Cortex of kidney (tissue), 1 donor: Measurements from ENCODE around the gene DYNC1LI1.
"Not testable (repeated sequence)": the region's sequence is repeated elsewhere in the genome, so short reads cannot be mapped to it uniquely, and the experiment has no call there.

Experiments used
- DNase-seq: peaks from one replicate; lab custom pipeline; 2025; lab: John Stamatoyannopoulos, UW

Gene DYNC1LI1

GRCh38 chr3:32531010-32531647 is 39.5 kb downstream of the DYNC1LI1 start:
- no peak for DNase-seq

- DNase-seq = no peak
These were observed 44.9 kb downstream of the DYNC1LI1 start for GRCh38 chr3:32525720-32526119.

- DNase-seq = no peak
These were observed 48.0 kb downstream of the DYNC1LI1 start for GRCh38 chr3:32522682-32523081.

GRCh38 chr3:32518921-32519320 is 51.7 kb downstream of the DYNC1LI1 start:
- DNase-seq = not testable (repeated sequence)

- not testable (repeated sequence) for DNase-seq
These were observed 53.9 kb downstream of the DYNC1LI1 start for GRCh38 chr3:32516751-32517150.

- no peak for DNase-seq
These were observed 59.7 kb downstream of the DYNC1LI1 start for GRCh38 chr3:32511005-32511404.

- no peak for DNase-seq
These were observed 60.5 kb downstream of the DYNC1LI1 start for GRCh38 chr3:32510075-32510724.

GRCh38 chr3:32508711-32509110 is 61.9 kb downstream of the DYNC1LI1 start:
- no peak for DNase-seq

- no peak for DNase-seq
These were observed 64.2 kb downstream of the DYNC1LI1 start for GRCh38 chr3:32506466-32506865.

- no peak for DNase-seq
These were observed 67.7 kb downstream of the DYNC1LI1 start for GRCh38 chr3:32502946-32503286.

GRCh38 chr3:32502118-32502945 is 68.3 kb downstream of the DYNC1LI1 start, which contains the start of gene CMTM6:
Gene CMTM6, minus strand, starts transcription at chr3:32502852. Its CDS starts 107 bp downstream, at chr3:32502745.
- DNase-seq = no peak

GRCh38 chr3:32501783-32502117 is 68.9 kb downstream of the DYNC1LI1 start:
- DNase-seq = no peak

- no peak for DNase-seq
These were observed 69.5 kb downstream of the DYNC1LI1 start for GRCh38 chr3:32500880-32501782.

GRCh38 chr3:32500231-32500630 is 70.4 kb downstream of the DYNC1LI1 start:
- DNase-seq = no peak

- no peak for DNase-seq
These were observed 71.1 kb downstream of the DYNC1LI1 start for GRCh38 chr3:32499585-32499984.

- no peak for DNase-seq
These were observed 71.7 kb downstream of the DYNC1LI1 start for GRCh38 chr3:32498992-32499391.

GRCh38 chr3:32498252-32498651 is 72.4 kb downstream of the DYNC1LI1 start:
- no peak for DNase-seq

GRCh38 chr3:32495609-32496008 is 75.0 kb downstream of the DYNC1LI1 start:
- no peak for DNase-seq

- no peak for DNase-seq
These were observed 75.6 kb downstream of the DYNC1LI1 start for GRCh38 chr3:32495085-32495484.

- DNase-seq = no peak
These were observed 76.9 kb downstream of the DYNC1LI1 start for GRCh38 chr3:32493437-32494414.
